Esophagus squamous epithelium (tissue), 4 donors: ENCODE data around the gene AHI1.

Source experiments
- POLR2A ChIP-seq, 4 donors: fragments of 450-650 bp; IDR thresholded peaks; one replicate each; pipeline ENCODE4 v1.6.1; 2017; ENCODE audit warnings: antibody characterized with exemption in 4 of 4, mild to moderate bottlenecking in 4 of 4, moderate library complexity in 3 of 4
- TF ChIP-seq, protein P1 (sequence below), 6 experiments: fragments of 450-650 bp in 4 of 6; fragments of 200-600 bp in 2 of 6; sonication (generic) in 2 of 6; IDR thresholded peaks; one replicate each; pipeline ENCODE4 v1.5.1; 2016 to 2019; ENCODE audit warnings: antibody characterized with exemption in 6 of 6, mild to moderate bottlenecking in 4 of 6, moderate library complexity in 4 of 6

DNA sequence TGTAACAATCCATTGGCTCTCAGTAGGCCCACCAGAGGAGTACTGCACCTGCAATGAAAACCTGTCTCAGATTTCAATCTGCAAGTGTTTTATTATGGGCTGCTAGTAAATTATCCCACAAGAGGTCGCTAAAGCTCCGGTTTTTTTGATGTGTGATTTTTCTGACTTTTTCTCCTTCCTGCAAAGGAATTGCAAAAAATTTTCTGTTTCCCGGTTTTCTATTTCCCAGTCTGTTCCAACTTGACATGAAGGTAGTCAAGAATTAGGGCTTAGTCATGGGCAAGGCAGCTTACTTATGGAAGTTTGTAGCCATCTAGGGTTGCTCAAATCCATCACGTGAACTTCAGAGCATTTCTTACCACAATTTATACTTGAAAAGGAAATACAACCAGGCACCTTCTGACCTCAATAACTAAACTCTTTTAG lies 38.5 kb upstream of the AHI1 start:
- TF ChIP-seq, protein P1, sequence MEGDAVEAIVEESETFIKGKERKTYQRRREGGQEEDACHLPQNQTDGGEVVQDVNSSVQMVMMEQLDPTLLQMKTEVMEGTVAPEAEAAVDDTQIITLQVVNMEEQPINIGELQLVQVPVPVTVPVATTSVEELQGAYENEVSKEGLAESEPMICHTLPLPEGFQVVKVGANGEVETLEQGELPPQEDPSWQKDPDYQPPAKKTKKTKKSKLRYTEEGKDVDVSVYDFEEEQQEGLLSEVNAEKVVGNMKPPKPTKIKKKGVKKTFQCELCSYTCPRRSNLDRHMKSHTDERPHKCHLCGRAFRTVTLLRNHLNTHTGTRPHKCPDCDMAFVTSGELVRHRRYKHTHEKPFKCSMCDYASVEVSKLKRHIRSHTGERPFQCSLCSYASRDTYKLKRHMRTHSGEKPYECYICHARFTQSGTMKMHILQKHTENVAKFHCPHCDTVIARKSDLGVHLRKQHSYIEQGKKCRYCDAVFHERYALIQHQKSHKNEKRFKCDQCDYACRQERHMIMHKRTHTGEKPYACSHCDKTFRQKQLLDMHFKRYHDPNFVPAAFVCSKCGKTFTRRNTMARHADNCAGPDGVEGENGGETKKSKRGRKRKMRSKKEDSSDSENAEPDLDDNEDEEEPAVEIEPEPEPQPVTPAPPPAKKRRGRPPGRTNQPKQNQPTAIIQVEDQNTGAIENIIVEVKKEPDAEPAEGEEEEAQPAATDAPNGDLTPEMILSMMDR (IDR thresholded peaks at IDR 0.05) = peak in 5 of 6 experiments; percentile 42 to 68 (median 63)
- TF ChIP-seq POLR2A (IDR thresholded peaks at IDR 0.05) = no peak
